Dedifferentiated amniotic fluid mesenchymal stem cell (primary cell): ENCODE data around the gene CCNDBP1.
"Not testable (repeated sequence)": the region's sequence is repeated elsewhere in the genome, so short reads cannot be mapped to it uniquely, and the experiment has no call there.

Source experiments
- DNase-seq: peaks from one replicate; pipeline ENCODE4 v3.0.0-alpha.2; 2016; ENCODE audit errors: extremely low spot score

Gene CCNDBP1

GRCh38 chr15:43215961-43216360, 30.8 kb downstream of the CCNDBP1 start:
- DNase-seq: no peak

- DNase-seq: peak; percentile 58
Observed at GRCh38 chr15:43218908-43219706, 33.9 kb downstream of the CCNDBP1 start.

GRCh38 chr15:43219929-43220928, 35.0 kb downstream of the CCNDBP1 start:
- no peak for DNase-seq

GRCh38 chr15:43220991-43221403, 35.8 kb downstream of the CCNDBP1 start, which contains the start of gene EPB42:
Gene EPB42 (minus strand): TSS chr15:43221018. CDS start chr15:43220825, 193 bp downstream.
- DNase-seq: no peak

- DNase-seq: no peak
Observed at GRCh38 chr15:43221422-43221821, 36.2 kb downstream of the CCNDBP1 start.

- peak; percentile 68 for DNase-seq
Observed at GRCh38 chr15:43225201-43225949, 40.2 kb downstream of the CCNDBP1 start.

- not testable (repeated sequence) for DNase-seq
Observed at GRCh38 chr15:43225950-43226255, 40.7 kb downstream of the CCNDBP1 start.

- DNase-seq: no peak
Observed at GRCh38 chr15:43226436-43227305, 41.5 kb downstream of the CCNDBP1 start.

GRCh38 chr15:43229977-43230376, 44.8 kb downstream of the CCNDBP1 start:
- no peak for DNase-seq

GRCh38 chr15:43230640-43231115, 45.5 kb downstream of the CCNDBP1 start:
- no peak for DNase-seq

- no peak for DNase-seq
Observed at GRCh38 chr15:43232289-43232874, 47.2 kb downstream of the CCNDBP1 start.

- DNase-seq: no peak
Observed at GRCh38 chr15:43235536-43235935, 50.3 kb downstream of the CCNDBP1 start.

GRCh38 chr15:43237842-43238470, 52.8 kb downstream of the CCNDBP1 start:
- DNase-seq: no peak

- DNase-seq: no peak
Observed at GRCh38 chr15:43238671-43239131, 53.5 kb downstream of the CCNDBP1 start.

- DNase-seq: no peak
Observed at GRCh38 chr15:43239732-43240491, 54.7 kb downstream of the CCNDBP1 start.

- DNase-seq: no peak
Observed at GRCh38 chr15:43241100-43241499, 55.9 kb downstream of the CCNDBP1 start.

GRCh38 chr15:43242616-43243015, 57.4 kb downstream of the CCNDBP1 start:
- no peak for DNase-seq

- DNase-seq: no peak
Observed at GRCh38 chr15:43243020-43243645, 57.9 kb downstream of the CCNDBP1 start.
